HEK293 (cell line): ENCODE results near the gene PLBD2.

ENCODE experiments used
- CTCF ChIA-PET: fragments of 350-600 bp; formaldehyde crosslinking; extraction: SDS; loops from one replicate; lab custom pipeline; 2021; ENCODE audit warnings: antibody characterized with exemption; lab: Yijun Ruan, JAX
- POLR2A ChIA-PET: fragments of 300-600 bp; formaldehyde crosslinking; extraction: SDS; loops from one replicate; lab custom pipeline; 2020; ENCODE audit warnings: antibody characterized with exemption, inconsistent platforms; lab: Yijun Ruan, JAX
- H3K27ac ChIP-seq: fragments of 200-500 bp; sonication (Bioruptor generic); 2 replicates; pipeline ENCODE4 v1.5.1; 2014; ENCODE audit warnings: low read depth, low read length, control low read depth, inconsistent platforms; ENCODE audit errors: extremely low read depth
- H3K36me3 ChIP-seq, 2 experiments: fragments of 200-500 bp in 1 of 2; sonication (Bioruptor generic) in 1 of 2; 1 replicate in 1 of 2; 2 replicates in 1 of 2; pipeline ENCODE4 v1.5.1; 2014 to 2017; ENCODE audit warnings: inconsistent platforms in 2 of 2, low read length in 2 of 2; ENCODE audit not compliant: control insufficient read depth in 2 of 2, insufficient read depth in 1 of 2
- H3K4me1 ChIP-seq: fragments of 200-500 bp; sonication (Bioruptor generic); 2 replicates; pipeline ENCODE4 v1.5.1; 2014; ENCODE audit warnings: mild to moderate bottlenecking, low read length, inconsistent platforms; ENCODE audit not compliant: control insufficient read depth, insufficient read depth
- H3K4me3 ChIP-seq: 2 replicates; pipeline ENCODE4 v1.5.1; 2011; ENCODE audit warnings: low read depth, mild to moderate bottlenecking, control low read depth, low read length, moderate library complexity
- H3K9me3 ChIP-seq: fragments of 200-500 bp; sonication (Bioruptor generic); 2 replicates; pipeline ENCODE4 v1.5.1; 2014; ENCODE audit warnings: low read depth, low read length, inconsistent platforms; ENCODE audit not compliant: control insufficient read depth, insufficient read depth
- HOXC10 ChIP-seq: sonication (generic); formaldehyde crosslinking; IDR thresholded peaks from 2 replicates; pipeline ENCODE4 v1.8.1; 2023; ENCODE audit warnings: mild to moderate bottlenecking, missing genetic modification reagents
- KLF16 ChIP-seq: fragments of 450-650 bp; formaldehyde crosslinking; IDR thresholded peaks from 2 replicates; pipeline ENCODE4 v1.5.1; 2017; ENCODE audit warnings: missing biosample characterization, missing genetic modification characterization
- PRDM4 ChIP-seq: fragments of 450-650 bp; formaldehyde crosslinking; IDR thresholded peaks from 2 replicates; pipeline ENCODE4 v1.5.1; 2017; ENCODE audit warnings: missing biosample characterization, missing genetic modification characterization
- RBAK ChIP-seq: fragments of 450-650 bp; formaldehyde crosslinking; IDR thresholded peaks from 2 replicates; pipeline ENCODE4 v1.5.1; 2016; ENCODE audit warnings: missing biosample characterization, missing genetic modification characterization
- SP7 ChIP-seq: fragments of 450-650 bp; formaldehyde crosslinking; IDR thresholded peaks from 2 replicates; pipeline ENCODE4 v1.5.1; 2016; ENCODE audit warnings: missing biosample characterization, missing genetic modification characterization
- YY1 ChIP-seq: fragments of 450-650 bp; formaldehyde crosslinking; IDR thresholded peaks from 2 replicates; pipeline ENCODE4 v1.5.1; 2018; ENCODE audit warnings: missing biosample characterization, missing genetic modification characterization
- ZBTB1 ChIP-seq: fragments of 450-650 bp; formaldehyde crosslinking; IDR thresholded peaks from 2 replicates; pipeline ENCODE4 v1.5.1; 2016; ENCODE audit warnings: missing biosample characterization, missing genetic modification characterization
- ZBTB8A ChIP-seq: fragments of 450-650 bp; formaldehyde crosslinking; IDR thresholded peaks from 2 replicates; pipeline ENCODE4 v1.5.1; 2016; ENCODE audit warnings: missing biosample characterization, missing genetic modification characterization
- ZFHX2 ChIP-seq: fragments of 450-650 bp; formaldehyde crosslinking; conservative IDR thresholded peaks from 2 replicates; pipeline ENCODE4 v1.5.1; 2016; ENCODE audit warnings: missing biosample characterization, missing genetic modification characterization
- ZNF132 ChIP-seq: fragments of 450-650 bp; formaldehyde crosslinking; IDR thresholded peaks from 2 replicates; pipeline ENCODE4 v1.5.1; 2017; ENCODE audit warnings: missing biosample characterization, missing genetic modification characterization, borderline replicate concordance
- ZNF266 ChIP-seq: fragments of 450-650 bp; formaldehyde crosslinking; IDR thresholded peaks from 2 replicates; pipeline ENCODE4 v1.5.1; 2016; ENCODE audit warnings: missing biosample characterization, missing genetic modification characterization, low read depth
- ZNF274 ChIP-seq, 2 experiments: fragments of 200-500 bp in 1 of 2; fragments of 450-650 bp in 1 of 2; sonication (Bioruptor generic) in 1 of 2; formaldehyde crosslinking in 1 of 2; IDR thresholded peaks; 2 replicates each; pipeline versions ENCODE4 v1.5.1 to v1.6.1; 2014 to 2016; ENCODE audit warnings: borderline replicate concordance in 1 of 2, inconsistent platforms in 1 of 2, low read length in 1 of 2, missing biosample characterization in 1 of 2, missing genetic modification characterization in 1 of 2
- ZNF341 ChIP-seq: fragments of 450-650 bp; formaldehyde crosslinking; IDR thresholded peaks from 2 replicates; pipeline ENCODE4; 2016; ENCODE audit warnings: low read depth, missing biosample characterization, missing genetic modification characterization
- ZNF394 ChIP-seq: fragments of 450-650 bp; formaldehyde crosslinking; IDR thresholded peaks from 2 replicates; pipeline ENCODE4 v1.5.1; 2016; ENCODE audit warnings: missing biosample characterization, missing genetic modification characterization, mild to moderate bottlenecking, moderate library complexity, borderline replicate concordance
- ZNF416 ChIP-seq: fragments of 450-650 bp; formaldehyde crosslinking; IDR thresholded peaks from 2 replicates; pipeline ENCODE4 v1.5.1; 2016; ENCODE audit warnings: missing biosample characterization, missing genetic modification characterization
- ZNF473 ChIP-seq: fragments of 450-650 bp; formaldehyde crosslinking; IDR thresholded peaks from 2 replicates; pipeline ENCODE4 v1.5.1; 2017; ENCODE audit warnings: missing biosample characterization, missing genetic modification characterization
- ZNF501 ChIP-seq: fragments of 450-650 bp; formaldehyde crosslinking; IDR thresholded peaks from 2 replicates; pipeline ENCODE4 v1.5.1; 2016; ENCODE audit warnings: missing biosample characterization, missing genetic modification characterization
- ZNF555 ChIP-seq: fragments of 450-650 bp; formaldehyde crosslinking; conservative IDR thresholded peaks from 2 replicates; pipeline ENCODE4 v1.5.1; 2017; ENCODE audit warnings: missing biosample characterization, mild to moderate bottlenecking, missing genetic modification characterization, inconsistent platforms
- ZNF571 ChIP-seq: fragments of 450-650 bp; formaldehyde crosslinking; IDR thresholded peaks from 2 replicates; pipeline ENCODE4 v1.5.0; 2017; ENCODE audit warnings: missing biosample characterization, missing genetic modification characterization
- ZNF580 ChIP-seq: fragments of 450-650 bp; formaldehyde crosslinking; IDR thresholded peaks from 2 replicates; pipeline ENCODE4 v1.5.1; 2016; ENCODE audit warnings: missing biosample characterization, missing genetic modification characterization
- ZNF768 ChIP-seq: fragments of 450-650 bp; formaldehyde crosslinking; IDR thresholded peaks from 2 replicates; pipeline ENCODE4 v1.5.1; 2018; ENCODE audit warnings: missing biosample characterization, mild to moderate bottlenecking, missing genetic modification characterization
- ZNF843 ChIP-seq: fragments of 450-650 bp; formaldehyde crosslinking; IDR thresholded peaks from 2 replicates; pipeline ENCODE4 v1.5.1; 2016; ENCODE audit warnings: missing biosample characterization, missing genetic modification characterization
- TF ChIP-seq, protein P1 (sequence below): fragments of 450-650 bp; formaldehyde crosslinking; IDR thresholded peaks from 2 replicates; pipeline ENCODE4 v1.5.1; 2016; ENCODE audit warnings: missing biosample characterization, missing genetic modification characterization

PLBD2 gene

GRCh38 chr12:113334786-113335539 is 23.4 kb upstream of the PLBD2 start, which contains the start of gene SLC8B1 (continued):
- no peak; the same call in 1 of the 2 replicates for TF ChIP-seq ZNF501 (tag by site-specific recombination)
- TF ChIP-seq KLF16 (tag by site-specific recombination), result no peak
- TF ChIP-seq ZNF843, result no peak
- no peak for TF ChIP-seq ZBTB8A (tag by site-specific recombination)
- TF ChIP-seq HOXC10, result no peak
- TF ChIP-seq SP7 (tag by site-specific recombination), result 0 out of 2 replicates have a peak, but pooled peaks have one; percentile 40
- TF ChIP-seq, protein P1, sequence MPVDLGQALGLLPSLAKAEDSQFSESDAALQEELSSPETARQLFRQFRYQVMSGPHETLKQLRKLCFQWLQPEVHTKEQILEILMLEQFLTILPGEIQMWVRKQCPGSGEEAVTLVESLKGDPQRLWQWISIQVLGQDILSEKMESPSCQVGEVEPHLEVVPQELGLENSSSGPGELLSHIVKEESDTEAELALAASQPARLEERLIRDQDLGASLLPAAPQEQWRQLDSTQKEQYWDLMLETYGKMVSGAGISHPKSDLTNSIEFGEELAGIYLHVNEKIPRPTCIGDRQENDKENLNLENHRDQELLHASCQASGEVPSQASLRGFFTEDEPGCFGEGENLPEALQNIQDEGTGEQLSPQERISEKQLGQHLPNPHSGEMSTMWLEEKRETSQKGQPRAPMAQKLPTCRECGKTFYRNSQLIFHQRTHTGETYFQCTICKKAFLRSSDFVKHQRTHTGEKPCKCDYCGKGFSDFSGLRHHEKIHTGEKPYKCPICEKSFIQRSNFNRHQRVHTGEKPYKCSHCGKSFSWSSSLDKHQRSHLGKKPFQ (tag by site-specific recombination), result no peak
- TF ChIP-seq ZBTB1 (tag by site-specific recombination), result no peak
- no peak for TF ChIP-seq ZNF473
- TF ChIP-seq ZNF416 (tag by site-specific recombination), result no peak
- TF ChIP-seq ZNF768 (tag by site-specific recombination), result no peak
- TF ChIP-seq ZNF341 (tag by site-specific recombination), result no peak
- no peak for TF ChIP-seq ZNF132 (tag by site-specific recombination)
- TF ChIP-seq ZNF571 (tag by site-specific recombination), result no peak
- TF ChIP-seq YY1, result no peak
- no peak for TF ChIP-seq PRDM4 (tag by site-specific recombination)
- TF ChIP-seq ZNF394 (tag by site-specific recombination), result no peak
- TF ChIP-seq ZNF266 (tag by site-specific recombination), result no peak
- TF ChIP-seq ZFHX2 (tag by site-specific recombination), result no peak
- no peak for TF ChIP-seq ZNF580 (tag by site-specific recombination)
- no peak for TF ChIP-seq ZNF274 (IDR thresholded peaks at IDR 0.05; ENCODE audit: low read length)
- TF ChIP-seq ZNF274 (tag by site-specific recombination; IDR thresholded peaks at IDR 0.05; ENCODE audit: borderline replicate concordance), result no peak

DNA sequence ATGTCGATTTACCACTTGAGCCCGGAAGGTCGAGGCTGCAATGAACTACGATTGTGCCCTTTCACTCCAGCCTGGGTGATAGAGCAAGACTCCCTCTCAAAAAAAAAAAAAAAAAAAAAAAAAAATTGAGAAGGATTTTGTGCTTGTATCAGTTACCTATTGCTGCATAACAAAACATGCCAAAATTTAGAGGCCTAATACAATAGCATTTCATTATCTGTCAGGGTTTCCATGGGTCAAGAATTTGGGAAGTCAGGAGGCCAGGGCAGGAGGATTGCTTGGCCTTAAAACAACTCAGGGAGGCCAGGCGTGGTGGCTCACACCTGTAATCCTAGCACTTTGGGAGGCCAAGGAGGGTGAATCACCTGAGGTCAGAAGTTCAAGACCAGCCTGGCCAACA is 18.8 kb upstream of the PLBD2 start:
- Histone ChIP-seq H3K4me3 (no peak overlapping the region), H3K4me1 (no peaks in the 10 kb centered on the region), H3K9me3 (no peaks in the 10 kb centered on the region), H3K27ac (no peak overlapping the region), H3K36me3 (no peaks in the 10 kb centered on the region)
- TF ChIP-seq ZNF555 (tag by site-specific recombination) (no peak), RBAK (peak; percentile 74)
- POLR2A ChIA-PET, result no interaction called here
- CTCF ChIA-PET, result no interaction called here
